GM19239 (cell line): Measurements from ENCODE around the gene SDCCAG8.
A peak's percentile ranks its signal among the peaks of the same experiment; 100 is the strongest.

Source experiments
- DNase-seq: peaks from one replicate; pipeline ENCODE4 v3.0.0; 2011; ENCODE audit warnings: low spot score; ENCODE audit not compliant: insufficient read length
- FAIRE-seq: peaks from 2 replicates; lab custom pipeline; 2011; peaks lifted over from hg19 to GRCh38; lab: Jason Lieb, UNC

SDCCAG8 gene

DNA sequence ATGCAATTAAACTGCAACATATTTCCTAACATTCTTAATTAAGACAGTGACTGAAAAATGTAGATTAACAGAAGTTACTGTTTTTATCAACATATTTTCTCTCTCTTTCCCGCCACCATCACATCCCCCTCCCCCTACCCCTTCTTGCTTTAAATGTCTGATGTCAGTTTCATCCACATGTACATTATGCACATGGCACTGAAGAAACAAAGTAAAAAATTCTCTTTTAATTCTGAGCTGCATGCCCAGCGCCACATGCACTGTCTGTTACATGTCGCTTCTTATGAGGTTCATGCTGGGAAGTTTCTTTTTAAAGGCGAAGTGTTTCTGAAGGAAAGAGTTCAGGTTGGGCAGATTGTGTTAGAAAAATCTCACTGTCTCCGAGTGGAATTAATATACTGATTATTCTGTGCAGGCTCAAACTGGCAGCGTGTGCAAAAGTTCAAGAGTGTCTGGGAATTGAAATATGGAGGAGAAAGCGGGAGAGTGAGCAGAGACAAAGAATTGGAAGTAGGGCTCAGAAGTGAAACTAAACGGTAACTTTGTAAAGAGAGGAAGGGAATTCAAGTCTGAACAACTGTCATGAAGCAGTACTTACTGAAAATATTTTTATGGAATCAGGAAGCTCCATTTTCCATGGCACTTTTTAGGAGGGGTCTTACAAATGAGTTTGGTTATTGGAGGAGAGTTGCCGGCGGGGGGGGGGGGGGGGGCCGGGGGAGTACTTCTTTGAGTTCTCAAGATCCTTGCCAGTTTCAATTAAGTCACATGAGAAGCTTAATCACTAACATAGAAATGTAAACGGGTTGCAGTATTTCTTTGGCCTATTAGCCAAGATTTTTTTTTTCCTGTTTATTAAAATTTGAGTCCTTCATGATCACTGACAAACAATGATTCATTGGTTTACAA, 217.6 kb downstream of the SDCCAG8 start:
- peak; percentile 64 for FAIRE-seq
- no peak for DNase-seq

- no peak for DNase-seq
- FAIRE-seq = no peak
These were observed 218.5 kb downstream of the SDCCAG8 start for GRCh38 chr1:243474136-243474881.

DNA sequence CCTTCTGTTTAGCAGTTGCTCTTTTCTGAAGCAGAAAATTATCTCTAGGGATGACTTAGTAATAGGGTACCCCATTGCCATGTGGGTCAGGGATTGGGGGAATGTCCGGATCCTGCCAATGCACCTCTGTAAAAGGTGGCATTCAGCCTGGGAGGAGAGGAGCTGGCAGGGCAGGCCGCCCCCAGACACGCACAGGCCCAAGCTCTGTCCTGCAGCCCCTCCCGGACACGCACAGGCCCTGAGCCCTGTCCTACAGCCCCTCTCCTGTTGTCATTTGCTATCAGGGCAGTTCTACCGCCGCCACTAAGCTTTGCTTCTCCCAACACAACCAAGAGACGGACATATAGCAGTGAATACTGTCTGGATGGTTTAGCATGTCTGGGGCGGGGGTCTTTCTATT, 219.1 kb downstream of the SDCCAG8 start:
- no peak for DNase-seq
- no peak for FAIRE-seq

DNA sequence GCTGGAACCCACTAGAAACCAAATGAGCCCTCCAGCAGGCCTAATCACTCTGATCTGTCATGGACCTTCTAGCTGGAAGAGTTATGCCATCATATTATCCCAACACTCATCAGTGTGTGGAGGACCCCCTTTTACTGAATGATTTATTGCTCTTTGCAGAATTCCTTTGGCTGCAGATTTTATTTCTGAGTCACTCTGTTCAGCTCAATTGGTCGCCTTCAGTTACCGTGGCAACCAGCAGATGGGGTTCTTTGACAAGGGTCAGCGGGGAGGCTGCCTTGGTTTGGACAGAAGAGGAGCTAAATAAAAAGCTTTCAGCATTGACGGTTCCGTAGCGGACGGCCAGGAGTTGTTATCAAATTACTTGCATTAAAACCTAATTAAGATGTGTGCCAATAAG, 220.1 kb downstream of the SDCCAG8 start:
- no peak for FAIRE-seq
- DNase-seq = no peak

DNA sequence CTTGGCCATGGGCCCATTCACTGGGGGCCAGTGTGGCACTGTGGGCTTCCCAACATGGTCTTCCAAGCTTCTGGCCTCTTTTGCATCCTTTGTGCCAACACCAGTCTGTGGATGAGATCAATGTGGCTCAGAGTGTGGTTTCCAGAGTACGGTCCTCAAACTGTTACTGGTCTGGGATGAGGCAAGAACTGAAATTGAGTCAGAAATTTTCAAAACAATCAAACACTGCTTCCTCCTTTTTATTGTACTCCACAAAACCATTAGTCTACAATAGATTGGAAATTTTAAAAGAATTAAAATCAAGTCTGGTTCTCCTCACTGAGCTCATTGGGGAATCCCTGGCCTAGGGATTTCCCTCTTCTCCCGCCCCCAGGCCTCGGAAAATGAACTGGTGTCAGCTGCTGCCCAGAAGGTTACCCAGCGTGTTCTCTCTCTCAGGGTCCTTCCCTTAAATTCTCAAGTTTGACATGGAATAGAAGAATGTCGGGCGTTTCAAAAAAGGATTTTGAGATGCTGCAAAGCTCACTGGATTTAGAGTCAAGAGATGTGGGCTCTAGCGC, 222.0 kb downstream of the SDCCAG8 start:
- no peak for FAIRE-seq
- no peak for DNase-seq

- DNase-seq = no peak
- FAIRE-seq = no peak
These were observed 225.3 kb downstream of the SDCCAG8 start for GRCh38 chr1:243481101-243481500.

DNA sequence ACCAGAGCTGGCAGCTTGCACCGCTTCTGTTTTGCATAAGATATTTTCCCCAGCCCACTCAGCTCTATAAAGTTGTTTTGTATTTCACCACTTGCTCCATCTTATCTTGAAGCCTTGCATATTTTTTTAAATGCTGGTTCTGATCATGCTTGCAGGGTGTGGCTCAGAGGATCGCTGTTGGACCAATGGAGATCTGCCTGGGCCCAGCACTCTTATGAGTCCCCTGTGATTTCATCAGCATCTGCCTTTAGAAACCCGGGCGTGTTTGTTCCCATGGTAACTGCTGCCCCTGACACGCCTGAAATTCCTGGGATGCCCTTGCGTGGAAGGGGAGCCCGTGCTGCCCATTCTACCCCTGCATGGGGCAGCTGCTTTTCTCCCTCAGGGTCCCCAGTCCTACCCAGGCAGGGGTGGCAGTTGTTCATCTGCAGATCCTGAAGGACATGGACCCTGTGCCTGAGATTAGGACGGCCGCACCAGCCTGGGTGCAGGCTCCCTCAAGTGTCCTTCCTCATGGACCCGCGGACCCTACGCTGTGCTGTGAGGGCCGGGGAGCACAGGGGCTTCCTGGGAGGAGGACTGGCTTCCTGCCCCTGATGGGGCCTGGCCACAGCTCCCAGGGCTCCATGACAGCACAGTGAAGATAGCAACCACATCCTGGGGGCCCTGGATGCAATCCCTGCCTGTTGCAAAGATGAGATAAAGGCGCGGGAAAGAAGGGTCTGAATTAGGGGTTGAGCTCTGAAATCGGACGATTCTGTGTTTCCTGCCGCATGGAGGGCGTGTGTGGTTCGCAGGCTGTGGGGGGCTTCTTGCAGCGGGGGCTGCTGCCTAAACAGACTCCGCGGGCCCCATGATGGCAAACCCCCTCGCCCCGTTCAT, 226.5 kb downstream of the SDCCAG8 start:
- no peak for DNase-seq
- no peak for FAIRE-seq

DNA sequence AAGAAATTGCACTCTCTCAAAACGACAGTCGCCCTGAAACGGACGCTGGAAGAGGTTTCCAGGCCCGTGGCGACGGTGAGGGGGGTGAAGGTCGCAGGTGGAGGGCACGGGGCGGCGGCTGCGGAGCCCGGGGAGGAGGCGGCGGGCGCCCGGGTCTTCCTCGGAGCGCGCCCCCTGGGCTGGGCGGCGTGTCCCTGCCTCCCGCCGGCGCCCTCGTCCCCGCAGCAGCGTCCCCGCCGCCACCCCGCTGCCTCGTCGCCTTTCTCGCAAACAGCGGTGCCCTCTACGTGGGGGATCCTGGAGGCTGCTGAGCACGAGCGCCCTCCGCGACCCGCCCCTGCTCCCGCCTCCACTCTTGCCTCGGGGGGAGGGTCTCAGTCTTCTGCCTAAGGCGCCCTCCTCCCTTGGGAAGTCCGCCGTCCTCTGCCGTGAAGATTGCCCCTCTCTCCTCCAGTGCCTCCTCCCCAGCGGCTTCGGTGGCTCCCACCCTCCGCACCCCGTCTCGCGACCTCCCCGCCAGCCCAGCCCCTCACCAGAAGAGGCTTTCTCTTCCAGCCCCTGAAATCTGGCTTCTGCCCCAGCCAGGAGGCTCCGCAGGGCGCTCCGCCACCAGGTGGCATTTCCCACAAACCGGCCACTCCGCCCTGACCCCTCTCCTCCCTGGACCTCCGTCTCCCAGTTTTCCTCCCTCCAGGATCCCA, 227.4 kb downstream of the SDCCAG8 start:
- no peak for FAIRE-seq

GRCh38 chr1:243483952-243484351, 228.1 kb downstream of the SDCCAG8 start:
- DNase-seq (no peak), FAIRE-seq (no peak)

More for the DNA sequence above, 227.4 kb downstream of the SDCCAG8 start:
- DNase-seq = no peak

- FAIRE-seq (no peak), DNase-seq (no peak)
These were observed 231.3 kb downstream of the SDCCAG8 start for GRCh38 chr1:243487036-243487648.

- FAIRE-seq (no peak), DNase-seq (no peak)
These were observed 231.9 kb downstream of the SDCCAG8 start for GRCh38 chr1:243487649-243488227.

GRCh38 chr1:243488459-243489157, 232.8 kb downstream of the SDCCAG8 start:
- DNase-seq (no peak), FAIRE-seq (no peak)

- FAIRE-seq (no peak), DNase-seq (no peak)
These were observed 233.3 kb downstream of the SDCCAG8 start for GRCh38 chr1:243489158-243489527.

GRCh38 chr1:243489681-243490546, 234.1 kb downstream of the SDCCAG8 start:
- no peak for FAIRE-seq
- DNase-seq = no peak

- DNase-seq (no peak), FAIRE-seq (no peak)
These were observed 235.2 kb downstream of the SDCCAG8 start for GRCh38 chr1:243490748-243491686.
